Vagina (tissue), 2 donors: Measurements from ENCODE around the gene KRTAP10-1. TPM values are rescaled to one million over a fixed set of nuclear protein-coding genes. Genes with fewer than 3 reads are reported as not detected.
"Not testable (repeated sequence)": the region's sequence is repeated elsewhere in the genome, so short reads cannot be mapped to it uniquely, and the experiment has no call there.

Experiments
- DNase-seq, 2 donors: peaks; one replicate each; pipeline ENCODE4 v3.0.0-alpha.2; 2017; ENCODE audit errors: extremely low spot score in 2 of 2
- H3K27ac ChIP-seq: fragments of 200-600 bp; sonication (generic); one replicate; pipeline ENCODE4 v1.5.1; 2019
- H3K27me3 ChIP-seq: fragments of 200-600 bp; sonication (generic); one replicate; pipeline ENCODE4 v1.5.1; 2019
- H3K36me3 ChIP-seq, 2 donors: fragments of 200-600 bp; sonication (generic); one replicate each; pipeline ENCODE4 v1.5.1; 2017 to 2019
- H3K4me1 ChIP-seq: fragments of 200-600 bp; sonication (generic); one replicate; pipeline ENCODE4 v1.5.1; 2019
- H3K4me3 ChIP-seq, 2 donors: fragments of 200-600 bp; sonication (generic); 1 replicate in 1 of 2; 2 replicates in 1 of 2; pipeline ENCODE4 v1.5.1; 2016 to 2019
- H3K9me3 ChIP-seq: fragments of 200-600 bp; sonication (generic); one replicate; pipeline ENCODE4 v1.5.1; 2019
- POLR2A ChIP-seq, 2 donors: fragments of 450-650 bp; IDR thresholded peaks; one replicate each; pipeline ENCODE4 v1.6.1; 2017; ENCODE audit warnings: antibody characterized with exemption in 2 of 2, mild to moderate bottlenecking in 2 of 2, moderate library complexity in 2 of 2
- POLR2AphosphoS5 ChIP-seq, 2 donors: sonication (generic); formaldehyde crosslinking; IDR thresholded peaks; one replicate each; pipeline ENCODE4 v1.9.0; 2017; ENCODE audit warnings: antibody characterized with exemption in 2 of 2, mild to moderate bottlenecking in 2 of 2, low read depth in 1 of 2; ENCODE audit not compliant: insufficient read depth in 1 of 2
- intact Hi-C: fragments of 100-400 bp; cut with DNase I; formaldehyde crosslinking; loops from one replicate; pipeline ENCODE4 v1.15.1; 2023
- total RNA-seq: library from RNA; depleted of rRNA; stranded (reverse); fragments of >200 nt; gene quantifications from one replicate; pipeline ENCODE4 v1.2.3, GENCODE V29; 2016
- TF ChIP-seq, protein P1 (sequence below), 3 experiments: fragments of 450-650 bp in 2 of 3; fragments of 200-600 bp in 1 of 3; sonication (generic) in 1 of 3; IDR thresholded peaks; one replicate each; pipeline ENCODE4 v1.5.1; 2017 to 2019; ENCODE audit warnings: antibody characterized with exemption in 3 of 3, mild to moderate bottlenecking in 2 of 3, moderate library complexity in 2 of 3

KRTAP10-1 gene
- total RNA-seq, 1 donor from 2014 or later, result not detected

DNA sequence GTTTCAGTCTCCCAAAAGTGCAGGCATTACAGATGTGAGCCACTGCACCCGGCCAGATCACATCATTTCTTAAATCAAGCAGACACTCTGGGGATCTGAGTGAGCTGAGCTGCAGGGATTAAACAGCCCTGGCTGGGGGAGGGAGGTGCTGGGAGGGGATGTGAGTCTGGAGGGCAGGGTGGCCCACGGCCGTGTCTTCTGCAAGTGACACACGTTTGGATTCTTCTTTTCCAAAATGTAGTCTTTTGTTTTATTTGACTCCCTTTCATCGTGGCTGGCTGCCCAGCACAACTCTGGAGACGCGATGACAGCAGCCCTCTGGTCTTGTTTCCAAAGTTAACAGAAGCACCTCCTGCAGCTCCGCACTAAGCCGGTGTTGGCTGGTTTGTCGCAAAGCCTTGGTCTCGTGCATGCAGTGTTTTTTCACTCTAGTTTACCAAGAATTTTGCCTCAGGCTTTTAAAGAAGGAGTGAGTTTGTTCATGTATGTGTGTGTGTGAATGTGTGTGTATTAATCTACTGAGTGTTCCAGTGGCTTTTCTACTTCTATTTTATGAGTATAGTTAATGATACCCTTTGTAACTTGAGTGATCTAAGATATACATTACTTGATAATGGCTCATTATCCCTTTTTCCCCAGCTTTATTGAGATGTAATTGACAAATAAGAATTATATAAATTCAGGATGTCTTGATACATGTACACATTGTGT, 43.2 kb upstream of the KRTAP10-1 start:
- H3K4me1 ChIP-seq, result no peaks in the 10 kb centered on the region
- peak in 1 of 2 donors; percentile 81 for DNase-seq
- intact Hi-C loops, result loop anchor here (10.0 kb wide), 1 partner anchor 128 kb away; the partner anchor contains the start of gene LRRC3
- no peak overlapping the region for H3K4me3 ChIP-seq
- TF ChIP-seq, protein P1, sequence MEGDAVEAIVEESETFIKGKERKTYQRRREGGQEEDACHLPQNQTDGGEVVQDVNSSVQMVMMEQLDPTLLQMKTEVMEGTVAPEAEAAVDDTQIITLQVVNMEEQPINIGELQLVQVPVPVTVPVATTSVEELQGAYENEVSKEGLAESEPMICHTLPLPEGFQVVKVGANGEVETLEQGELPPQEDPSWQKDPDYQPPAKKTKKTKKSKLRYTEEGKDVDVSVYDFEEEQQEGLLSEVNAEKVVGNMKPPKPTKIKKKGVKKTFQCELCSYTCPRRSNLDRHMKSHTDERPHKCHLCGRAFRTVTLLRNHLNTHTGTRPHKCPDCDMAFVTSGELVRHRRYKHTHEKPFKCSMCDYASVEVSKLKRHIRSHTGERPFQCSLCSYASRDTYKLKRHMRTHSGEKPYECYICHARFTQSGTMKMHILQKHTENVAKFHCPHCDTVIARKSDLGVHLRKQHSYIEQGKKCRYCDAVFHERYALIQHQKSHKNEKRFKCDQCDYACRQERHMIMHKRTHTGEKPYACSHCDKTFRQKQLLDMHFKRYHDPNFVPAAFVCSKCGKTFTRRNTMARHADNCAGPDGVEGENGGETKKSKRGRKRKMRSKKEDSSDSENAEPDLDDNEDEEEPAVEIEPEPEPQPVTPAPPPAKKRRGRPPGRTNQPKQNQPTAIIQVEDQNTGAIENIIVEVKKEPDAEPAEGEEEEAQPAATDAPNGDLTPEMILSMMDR (IDR thresholded peaks at IDR 0.05), result no peak
- H3K9me3 ChIP-seq, result peaks cover 10% of the 10 kb centered on the region
- no peaks in the 10 kb centered on the region for H3K27me3 ChIP-seq
- no peaks in the 10 kb centered on the region for H3K36me3 ChIP-seq
- no peak overlapping the region for H3K27ac ChIP-seq

DNA sequence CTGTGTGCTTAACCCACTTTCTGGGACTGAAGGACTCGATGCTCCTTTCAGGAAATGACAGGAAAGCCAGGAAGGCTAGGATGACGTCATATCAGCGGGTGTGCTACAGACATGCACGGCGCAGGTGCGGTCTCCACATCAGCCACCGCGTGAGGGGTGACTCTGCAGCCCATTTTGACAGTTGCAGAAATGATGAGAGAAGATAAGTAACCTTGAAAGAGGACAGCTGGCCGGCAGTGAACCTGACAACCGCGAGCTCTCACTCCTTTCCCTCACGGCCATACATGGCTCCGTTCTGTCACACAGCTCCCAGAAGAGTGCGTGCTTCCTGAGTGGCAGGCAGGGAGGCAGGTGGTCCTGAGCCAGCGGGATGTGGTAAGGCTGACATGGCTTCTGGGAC, 42.1 kb upstream of the KRTAP10-1 start:
- Histone ChIP-seq H3K36me3 (no peaks in the 10 kb centered on the region), H3K27ac (no peak overlapping the region), H3K4me1 (no peaks in the 10 kb centered on the region), H3K4me3 (no peak overlapping the region), H3K9me3 (peaks cover 10% of the 10 kb centered on the region), H3K27me3 (no peaks in the 10 kb centered on the region)
- no peak for TF ChIP-seq POLR2A (IDR thresholded peaks at IDR 0.05)
- TF ChIP-seq, protein P1 (IDR thresholded peaks at IDR 0.05), result no peak
- no peak for TF ChIP-seq POLR2AphosphoS5 (IDR thresholded peaks at IDR 0.05; ENCODE audit: insufficient read depth in 1 of 2, low read depth in 1 of 2)
- intact Hi-C loops, result loop anchor here (10.0 kb wide), 1 partner anchor 127 kb away; the partner anchor contains the start of gene LRRC3
- DNase-seq, result peak; percentile 40 to 77

DNA sequence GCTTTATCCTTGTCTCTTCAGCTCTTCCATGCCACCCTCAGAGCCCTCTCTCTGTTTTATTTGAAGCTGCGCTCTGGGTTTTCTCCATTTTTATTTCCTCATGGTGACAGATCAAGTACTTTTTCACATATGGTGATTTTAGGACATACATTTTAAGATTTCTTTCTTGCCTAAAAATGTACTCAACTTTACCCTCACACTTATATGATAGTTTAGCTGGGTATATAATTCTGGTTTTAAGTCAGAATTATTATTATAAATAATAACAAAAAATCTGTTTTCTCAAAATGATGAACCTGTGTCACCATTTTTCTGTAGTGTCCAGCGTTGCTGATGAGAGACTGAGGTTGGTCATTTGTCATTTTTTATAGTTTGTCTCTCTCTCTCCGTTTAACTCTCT, 41.2 kb upstream of the KRTAP10-1 start:
- intact Hi-C loops, result loop anchor here (10.0 kb wide), 1 partner anchor 126 kb away; the partner anchor contains the start of gene LRRC3
- TF ChIP-seq, protein P1 (IDR thresholded peaks at IDR 0.05), result no peak
- TF ChIP-seq POLR2AphosphoS5 (IDR thresholded peaks at IDR 0.05; ENCODE audit: insufficient read depth in 1 of 2, low read depth in 1 of 2) (no peak), POLR2A (IDR thresholded peaks at IDR 0.05) (no peak)
- Histone ChIP-seq H3K4me3 (no peak overlapping the region), H3K27me3 (no peaks in the 10 kb centered on the region), H3K4me1 (no peaks in the 10 kb centered on the region), H3K9me3 (peaks cover 10% of the 10 kb centered on the region), H3K36me3 (no peaks in the 10 kb centered on the region), H3K27ac (no peak overlapping the region)
- no peak for DNase-seq

DNA sequence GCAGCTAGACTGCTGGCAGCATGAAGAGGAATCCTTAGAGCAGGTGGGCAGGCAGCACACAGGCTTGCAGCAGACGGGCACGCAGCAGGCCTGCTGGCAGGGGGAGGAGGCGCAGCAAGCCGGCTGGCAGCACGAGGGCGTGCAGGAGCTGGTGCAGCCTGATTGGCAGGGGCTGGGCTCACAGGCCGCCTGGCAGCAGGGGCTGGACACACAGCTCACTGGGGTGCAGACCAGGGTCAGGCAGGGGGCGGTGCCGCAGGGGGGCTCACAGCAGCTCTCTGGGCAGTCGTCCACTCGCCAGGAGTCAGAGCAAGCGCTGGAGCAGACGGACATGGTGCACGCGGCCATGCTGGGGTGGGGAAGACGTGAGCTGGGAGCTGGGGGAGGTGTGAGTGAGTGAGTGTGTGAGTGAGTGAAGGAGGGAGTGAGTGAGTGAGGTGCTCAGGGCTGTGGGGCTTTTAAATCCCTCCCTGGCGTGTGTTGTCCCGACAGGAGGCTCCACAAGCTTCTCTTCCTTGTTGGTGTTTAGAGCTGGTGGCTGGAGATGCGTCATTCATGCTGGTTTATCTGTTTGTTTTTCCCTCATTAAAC, 40.3 kb upstream of the KRTAP10-1 start, which contains the start of gene KRTAP10-5:
Gene KRTAP10-5, minus strand, starts transcription at position 374 of the 591 bp plus-strand sequence. Its CDS starts 26 bp downstream, at position 348.
- not testable (repeated sequence) for H3K9me3 ChIP-seq, H3K27ac ChIP-seq, H3K36me3 ChIP-seq, H3K4me3 ChIP-seq, H3K27me3 ChIP-seq, H3K4me1 ChIP-seq
- DNase-seq, result peak; percentile 16 to 77
- intact Hi-C loops, result loop anchor here (10.0 kb wide), 1 partner anchor 126 kb away; the partner anchor contains the start of gene LRRC3

DNA sequence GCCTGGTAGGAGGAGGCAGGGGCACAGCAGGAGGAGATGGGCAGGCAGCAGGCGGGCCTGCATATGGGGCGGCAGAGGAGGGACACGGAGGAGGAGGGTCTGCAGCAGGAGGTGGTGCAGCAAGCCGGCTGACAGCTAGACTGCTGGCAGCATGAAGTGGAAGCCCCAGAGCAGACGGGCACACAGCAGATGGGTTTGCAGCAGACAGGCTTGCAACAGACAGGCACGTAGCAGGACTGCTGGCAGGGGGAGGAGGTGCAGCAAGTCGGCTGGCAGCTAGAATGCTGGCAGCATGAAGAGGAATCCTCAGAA, 39.8 kb upstream of the KRTAP10-1 start:
- no peak for DNase-seq
- peaks cover 10% of the 10 kb centered on the region for H3K9me3 ChIP-seq

More for the DNA sequence above, 39.8 kb upstream of the KRTAP10-1 start:
- no peak overlapping the region for H3K4me3 ChIP-seq
- no peaks in the 10 kb centered on the region for H3K27me3 ChIP-seq
- H3K27ac ChIP-seq, result no peak overlapping the region
- TF ChIP-seq POLR2AphosphoS5 (IDR thresholded peaks at IDR 0.05; ENCODE audit: insufficient read depth in 1 of 2, low read depth in 1 of 2) (no peak), POLR2A (IDR thresholded peaks at IDR 0.05) (no peak)
- TF ChIP-seq, protein P1 (IDR thresholded peaks at IDR 0.05), result no peak
- peaks cover under 1% of the 10 kb centered on the region for H3K4me1 ChIP-seq
- intact Hi-C loops, result loop anchor here (10.0 kb wide), 1 partner anchor 125 kb away; the partner anchor contains the start of gene LRRC3
- H3K36me3 ChIP-seq, result no peaks in the 10 kb centered on the region
